GM12878 (cell line): Measurements from ENCODE around the gene RANBP9.

Experiments
- BHLHE40 ChIP-seq, 2 experiments: fragments of 450-650 bp in 1 of 2; IDR thresholded peaks; 2 replicates each; pipeline ENCODE4 v1.6.1; 2011 to 2017; ENCODE audit warnings: low read depth in 2 of 2, borderline replicate concordance in 1 of 2, improper control_type of control experiment in 1 of 2, low read length in 1 of 2, mild to moderate bottlenecking in 1 of 2
- CHD4 ChIP-seq: fragments of 200-600 bp; sonication (generic); IDR thresholded peaks from 2 replicates; pipeline ENCODE4 v1.6.1; 2016; ENCODE audit warnings: mild to moderate bottlenecking
- CREB1 ChIP-seq: IDR thresholded peaks from 2 replicates; pipeline ENCODE4 v1.6.1; 2012; ENCODE audit warnings: low read depth, mild to moderate bottlenecking, inconsistent platforms
- CTCF ChIP-seq, 3 experiments: IDR thresholded peaks in 2 of 3; conservative IDR thresholded peaks in 1 of 3; 2 replicates each; pipeline ENCODE4 v1.5.1; 2011; ENCODE audit warnings: low read depth in 3 of 3, low read length in 3 of 3, mild to moderate bottlenecking in 3 of 3, control low read depth in 2 of 3, moderate library complexity in 2 of 3, inconsistent platforms in 1 of 3, mixed read lengths in 1 of 3; ENCODE audit not compliant: control insufficient read depth in 2 of 3, insufficient read depth in 1 of 3; ENCODE audit errors: extremely low read depth in 1 of 3
- EP300 ChIP-seq, 2 experiments: fragments of 150-350 bp in 1 of 2; IDR thresholded peaks; 2 replicates each; pipeline ENCODE4 v1.6.1; 2011 to 2012; ENCODE audit warnings: low read depth in 2 of 2, low read length in 2 of 2, borderline replicate concordance in 1 of 2, improper control_type of control experiment in 1 of 2, inconsistent platforms in 1 of 2; ENCODE audit not compliant: control insufficient read depth in 1 of 2
- EZH2 ChIP-seq: IDR thresholded peaks from 2 replicates; pipeline ENCODE4 v1.6.1; 2012; ENCODE audit warnings: low read depth, mild to moderate bottlenecking, control low read depth, inconsistent platforms, low read length, borderline replicate concordance; ENCODE audit not compliant: control insufficient read depth
- IRF3 ChIP-seq: fragments of 450-650 bp; IDR thresholded peaks from 2 replicates; pipeline ENCODE4 v1.6.1; 2014; ENCODE audit warnings: mild to moderate bottlenecking
- POLR2A ChIP-seq: IDR thresholded peaks from 2 replicates; pipeline ENCODE4 v1.6.1; 2011; ENCODE audit warnings: low read depth, mild to moderate bottlenecking, low read length
- PRDM15 ChIP-seq: fragments of 450-650 bp; formaldehyde crosslinking; IDR thresholded peaks from 2 replicates; pipeline ENCODE4 v1.4.0; 2020; ENCODE audit warnings: mild to moderate bottlenecking, moderate library complexity
- SMC3 ChIP-seq: IDR thresholded peaks from 2 replicates; pipeline ENCODE4 v1.6.1; 2011; ENCODE audit warnings: low read length, improper control_type of control experiment, borderline replicate concordance
- TAF1 ChIP-seq: IDR thresholded peaks from 2 replicates; pipeline ENCODE4 v1.6.1; 2011; ENCODE audit warnings: mild to moderate bottlenecking, low read depth, low read length, borderline replicate concordance
- USF1 ChIP-seq: IDR thresholded peaks from 2 replicates; pipeline ENCODE4 v1.6.1; 2011; ENCODE audit warnings: borderline replicate concordance, low read depth, mild to moderate bottlenecking, moderate library complexity, mixed read lengths, low read length; ENCODE audit not compliant: insufficient read depth; ENCODE audit errors: extremely low read length
- TF ChIP-seq, protein P1 (sequence below): IDR thresholded peaks from 2 replicates; pipeline ENCODE4 v1.6.1; 2011; ENCODE audit warnings: borderline replicate concordance, low read depth, mild to moderate bottlenecking, moderate library complexity, low read length; ENCODE audit not compliant: insufficient read depth, poor library complexity, severe bottlenecking

DNA sequence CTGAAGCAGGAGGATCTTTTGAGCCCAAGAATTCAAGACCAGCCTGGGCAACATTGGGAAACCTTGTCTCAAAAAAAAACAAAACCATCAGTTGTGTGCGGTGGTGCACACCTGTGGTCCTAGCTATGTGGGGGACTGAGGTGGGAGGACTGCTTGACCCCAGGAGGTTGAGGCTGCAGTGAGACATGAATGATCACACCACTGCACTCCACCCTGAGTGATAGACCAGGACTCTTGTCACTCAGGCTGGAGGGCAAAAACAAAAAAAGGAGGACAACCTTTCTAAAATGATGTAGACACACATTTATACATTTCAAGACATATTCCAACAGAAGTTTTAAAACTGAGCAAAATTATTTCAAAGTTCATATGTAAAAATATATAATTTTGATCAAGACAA lies 51.4 kb downstream of the RANBP9 start:
- TF ChIP-seq TAF1 (no peak), SMC3 (no peak), EP300 (IDR thresholded peaks at IDR 0.05; ENCODE audit: borderline replicate concordance in 1 of 2, control insufficient read depth in 1 of 2, low read depth in 2 of 2, low read length in 2 of 2) (no peak), POLR2A (no peak), CREB1 (no peak), CTCF (IDR thresholded peaks at IDR 0.05 in 2 of 3, conservative IDR thresholded peaks at IDR 0.05 in 1 of 3; ENCODE audit: control insufficient read depth in 2 of 3, extremely low read depth in 1 of 3, insufficient read depth in 1 of 3, low read depth in 3 of 3, low read length in 3 of 3) (no peak), EZH2 (no peak), USF1 (no peak), CHD4 (no peak), IRF3 (no peak), PRDM15 (no peak), BHLHE40 (IDR thresholded peaks at IDR 0.05; ENCODE audit: borderline replicate concordance in 1 of 2, low read depth in 2 of 2, low read length in 1 of 2) (no peak)
- TF ChIP-seq, protein P1, sequence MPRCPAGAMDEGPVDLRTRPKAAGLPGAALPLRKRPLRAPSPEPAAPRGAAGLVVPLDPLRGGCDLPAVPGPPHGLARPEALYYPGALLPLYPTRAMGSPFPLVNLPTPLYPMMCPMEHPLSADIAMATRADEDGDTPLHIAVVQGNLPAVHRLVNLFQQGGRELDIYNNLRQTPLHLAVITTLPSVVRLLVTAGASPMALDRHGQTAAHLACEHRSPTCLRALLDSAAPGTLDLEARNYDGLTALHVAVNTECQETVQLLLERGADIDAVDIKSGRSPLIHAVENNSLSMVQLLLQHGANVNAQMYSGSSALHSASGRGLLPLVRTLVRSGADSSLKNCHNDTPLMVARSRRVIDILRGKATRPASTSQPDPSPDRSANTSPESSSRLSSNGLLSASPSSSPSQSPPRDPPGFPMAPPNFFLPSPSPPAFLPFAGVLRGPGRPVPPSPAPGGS: no peak
